WTC11 (cell line): ENCODE data around the gene SLITRK3. TPM values are rescaled to one million over a fixed set of nuclear protein-coding genes. Genes with fewer than 3 reads are reported as not detected.

ENCODE experiments used
- ATAC-seq: fragments of 200-7000 bp; cut with Tn5 transposase; 2 replicates; pipeline ENCODE4 v1.10.0; 2021; ENCODE audit warnings: mild to moderate bottlenecking, moderate library complexity
- CTCF ChIA-PET: fragments of 300-600 bp; sonication (Branson Sonifier 250); formaldehyde crosslinking; loops from one replicate; lab custom pipeline; 2021; ENCODE audit warnings: antibody characterized with exemption; lab: Charles Lee
- POLR2A ChIA-PET: fragments of 350-600 bp; sonication (Branson Sonifier 250); formaldehyde crosslinking; loops from one replicate; lab custom pipeline; 2021; ENCODE audit warnings: antibody characterized with exemption; lab: Charles Lee
- DNase-seq: peaks from one replicate; pipeline ENCODE4 v3.0.0; 2021; ENCODE audit warnings: low spot score
- H3K27ac Mint-ChIP-seq: 2 replicates; pipeline ENCODE4 v1.8.0; 2021; ENCODE audit warnings: mixed read lengths
- H3K27me3 Mint-ChIP-seq: 2 replicates; pipeline ENCODE4 v1.8.0; 2021; ENCODE audit warnings: low read depth, mild to moderate bottlenecking, moderate library complexity, mixed read lengths
- H3K36me3 Mint-ChIP-seq: 2 replicates; pipeline ENCODE4 v1.8.0; 2021; ENCODE audit warnings: mixed read lengths
- H3K4me1 Mint-ChIP-seq: 2 replicates; pipeline ENCODE4 v1.8.0; 2022; ENCODE audit warnings: mixed read lengths
- H3K4me3 Mint-ChIP-seq: 2 replicates; pipeline ENCODE4 v1.8.0; 2021; ENCODE audit warnings: mild to moderate bottlenecking, moderate library complexity, mixed read lengths
- H3K9me3 Mint-ChIP-seq: 2 replicates; pipeline ENCODE4 v1.8.0; 2021; ENCODE audit warnings: mixed read lengths
- AR ChIP-seq: fragments of 250-450 bp; sonication (Bioruptor Pico); IDR thresholded peaks from 2 replicates; pipeline ENCODE4 v1.9.0; 2021; ENCODE audit warnings: mild to moderate bottlenecking
- ATF2 ChIP-seq: sonication (generic); formaldehyde crosslinking; IDR thresholded peaks from 2 replicates; pipeline ENCODE4 v1.8.1; 2022; ENCODE audit warnings: low read depth, missing genetic modification reagents, borderline replicate concordance
- CREB1 ChIP-seq: sonication (generic); formaldehyde crosslinking; IDR thresholded peaks from 2 replicates; pipeline ENCODE4 v1.8.0; 2023; ENCODE audit warnings: mild to moderate bottlenecking, missing genetic modification reagents
- CREM ChIP-seq: sonication (generic); formaldehyde crosslinking; IDR thresholded peaks from 2 replicates; pipeline ENCODE4 v1.8.1; 2022; ENCODE audit warnings: mild to moderate bottlenecking, missing genetic modification reagents, moderate library complexity
- NFATC4 ChIP-seq: fragments of 250-450 bp; sonication (Bioruptor Pico); IDR thresholded peaks from 2 replicates; pipeline ENCODE4 v1.9.0; 2021; ENCODE audit warnings: mild to moderate bottlenecking
- NFE2L1 ChIP-seq: sonication (generic); formaldehyde crosslinking; IDR thresholded peaks from 2 replicates; pipeline ENCODE4 v1.8.1; 2023; ENCODE audit warnings: missing genetic modification reagents
- NR1H2 ChIP-seq: sonication (generic); formaldehyde crosslinking; IDR thresholded peaks from 2 replicates; pipeline ENCODE4 v1.9.0; 2021; ENCODE audit warnings: mild to moderate bottlenecking, moderate library complexity, missing genetic modification reagents
- NR3C1 ChIP-seq: sonication (generic); formaldehyde crosslinking; conservative IDR thresholded peaks from 2 replicates; pipeline ENCODE4 v1.8.1; 2023; ENCODE audit warnings: low read depth, mild to moderate bottlenecking, missing genetic modification reagents
- PRDM15 ChIP-seq: sonication (generic); formaldehyde crosslinking; IDR thresholded peaks from 2 replicates; pipeline ENCODE4 v1.8.0; 2022; ENCODE audit warnings: missing genetic modification reagents
- SOX15 ChIP-seq: fragments of 250-450 bp; sonication (Bioruptor Pico); IDR thresholded peaks from 2 replicates; pipeline ENCODE4 v1.9.0; 2021; ENCODE audit warnings: mild to moderate bottlenecking
- TCF7 ChIP-seq: sonication (generic); formaldehyde crosslinking; IDR thresholded peaks from 2 replicates; pipeline ENCODE4 v1.8.0; 2022; ENCODE audit warnings: mild to moderate bottlenecking, low read depth, missing genetic modification reagents, moderate library complexity
- TP53 ChIP-seq: sonication (generic); formaldehyde crosslinking; IDR thresholded peaks from 2 replicates; pipeline ENCODE4 v1.8.1; 2023; ENCODE audit warnings: mild to moderate bottlenecking, missing genetic modification reagents
- ZBTB21 ChIP-seq: sonication (generic); formaldehyde crosslinking; IDR thresholded peaks from 2 replicates; pipeline ENCODE4 v1.8.1; 2023; ENCODE audit warnings: mild to moderate bottlenecking, missing genetic modification reagents, borderline replicate concordance
- ZNF138 ChIP-seq: sonication (generic); formaldehyde crosslinking; conservative IDR thresholded peaks from 2 replicates; pipeline ENCODE4 v1.8.1; 2022; ENCODE audit warnings: mild to moderate bottlenecking, moderate library complexity, missing genetic modification reagents
- total RNA-seq: library from RNA; stranded (reverse); gene quantifications from 3 replicates; pipeline ENCODE4 v1.2.3, GENCODE V29; 2021
- TF ChIP-seq, protein P1 (sequence below): sonication (generic); formaldehyde crosslinking; IDR thresholded peaks from 2 replicates; pipeline ENCODE4 v1.8.1; 2023; ENCODE audit warnings: mild to moderate bottlenecking, missing genetic modification reagents
- TF ChIP-seq, protein P2 (sequence below): fragments of 250-450 bp; sonication (Bioruptor Pico); IDR thresholded peaks from 2 replicates; pipeline ENCODE4 v1.9.0; 2021; ENCODE audit warnings: mild to moderate bottlenecking, borderline replicate concordance
- TF ChIP-seq, protein P3 (sequence below): sonication (generic); formaldehyde crosslinking; IDR thresholded peaks from 2 replicates; pipeline ENCODE4 v1.8.0; 2023; ENCODE audit warnings: missing genetic modification reagents
- TF ChIP-seq, protein P4 (sequence below): fragments of 250-450 bp; sonication (Bioruptor Pico); IDR thresholded peaks from 2 replicates; pipeline ENCODE4 v1.8.0; 2021; ENCODE audit warnings: mild to moderate bottlenecking

Gene SLITRK3
- total RNA-seq, 1 experiment from 2014 or later = 4.4 TPM

GRCh38 chr3:165196577-165197480, 645 bp upstream of the SLITRK3 start (continued):
- TF ChIP-seq, protein P1, sequence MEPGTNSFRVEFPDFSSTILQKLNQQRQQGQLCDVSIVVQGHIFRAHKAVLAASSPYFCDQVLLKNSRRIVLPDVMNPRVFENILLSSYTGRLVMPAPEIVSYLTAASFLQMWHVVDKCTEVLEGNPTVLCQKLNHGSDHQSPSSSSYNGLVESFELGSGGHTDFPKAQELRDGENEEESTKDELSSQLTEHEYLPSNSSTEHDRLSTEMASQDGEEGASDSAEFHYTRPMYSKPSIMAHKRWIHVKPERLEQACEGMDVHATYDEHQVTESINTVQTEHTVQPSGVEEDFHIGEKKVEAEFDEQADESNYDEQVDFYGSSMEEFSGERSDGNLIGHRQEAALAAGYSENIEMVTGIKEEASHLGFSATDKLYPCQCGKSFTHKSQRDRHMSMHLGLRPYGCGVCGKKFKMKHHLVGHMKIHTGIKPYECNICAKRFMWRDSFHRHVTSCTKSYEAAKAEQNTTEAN (CRISPR knock-in tag) = no peak
- TF ChIP-seq, protein P2, sequence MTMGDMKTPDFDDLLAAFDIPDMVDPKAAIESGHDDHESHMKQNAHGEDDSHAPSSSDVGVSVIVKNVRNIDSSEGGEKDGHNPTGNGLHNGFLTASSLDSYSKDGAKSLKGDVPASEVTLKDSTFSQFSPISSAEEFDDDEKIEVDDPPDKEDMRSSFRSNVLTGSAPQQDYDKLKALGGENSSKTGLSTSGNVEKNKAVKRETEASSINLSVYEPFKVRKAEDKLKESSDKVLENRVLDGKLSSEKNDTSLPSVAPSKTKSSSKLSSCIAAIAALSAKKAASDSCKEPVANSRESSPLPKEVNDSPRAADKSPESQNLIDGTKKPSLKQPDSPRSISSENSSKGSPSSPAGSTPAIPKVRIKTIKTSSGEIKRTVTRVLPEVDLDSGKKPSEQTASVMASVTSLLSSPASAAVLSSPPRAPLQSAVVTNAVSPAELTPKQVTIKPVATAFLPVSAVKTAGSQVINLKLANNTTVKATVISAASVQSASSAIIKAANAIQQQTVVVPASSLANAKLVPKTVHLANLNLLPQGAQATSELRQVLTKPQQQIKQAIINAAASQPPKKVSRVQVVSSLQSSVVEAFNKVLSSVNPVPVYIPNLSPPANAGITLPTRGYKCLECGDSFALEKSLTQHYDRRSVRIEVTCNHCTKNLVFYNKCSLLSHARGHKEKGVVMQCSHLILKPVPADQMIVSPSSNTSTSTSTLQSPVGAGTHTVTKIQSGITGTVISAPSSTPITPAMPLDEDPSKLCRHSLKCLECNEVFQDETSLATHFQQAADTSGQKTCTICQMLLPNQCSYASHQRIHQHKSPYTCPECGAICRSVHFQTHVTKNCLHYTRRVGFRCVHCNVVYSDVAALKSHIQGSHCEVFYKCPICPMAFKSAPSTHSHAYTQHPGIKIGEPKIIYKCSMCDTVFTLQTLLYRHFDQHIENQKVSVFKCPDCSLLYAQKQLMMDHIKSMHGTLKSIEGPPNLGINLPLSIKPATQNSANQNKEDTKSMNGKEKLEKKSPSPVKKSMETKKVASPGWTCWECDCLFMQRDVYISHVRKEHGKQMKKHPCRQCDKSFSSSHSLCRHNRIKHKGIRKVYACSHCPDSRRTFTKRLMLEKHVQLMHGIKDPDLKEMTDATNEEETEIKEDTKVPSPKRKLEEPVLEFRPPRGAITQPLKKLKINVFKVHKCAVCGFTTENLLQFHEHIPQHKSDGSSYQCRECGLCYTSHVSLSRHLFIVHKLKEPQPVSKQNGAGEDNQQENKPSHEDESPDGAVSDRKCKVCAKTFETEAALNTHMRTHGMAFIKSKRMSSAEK (CRISPR knock-in tag) = no peak
- no peak for TF ChIP-seq SOX15 (CRISPR knock-in tag)
- TF ChIP-seq NFE2L1 = no peak
- TF ChIP-seq ZNF138 (CRISPR knock-in tag) = no peak

- DNase-seq = no peak
- Mint-ChIP-seq H3K36me3 (no peaks in the 10 kb centered on the region), H3K9me3 (no peaks in the 10 kb centered on the region), H3K4me3 (peak overlapping the region; percentile 86), H3K27ac (no peak overlapping the region), H3K27me3 (peaks cover 53% of the 10 kb centered on the region), H3K4me1 (peaks cover 27% of the 10 kb centered on the region)
- ChIA-PET CTCF (interaction anchor here (0.7 to 5.3 kb wide), 3 partner anchors 11 to 20 kb away, joined by 3 to 53 read pairs (median 3); no protein-coding TSS in a partner anchor), POLR2A (no interaction called here)
- peak; percentile 1 for ATAC-seq
- TF ChIP-seq PRDM15 (CRISPR knock-in tag) (no peak), NR3C1 (CRISPR knock-in tag) (no peak), TCF7 (CRISPR knock-in tag) (no peak), ATF2 (CRISPR knock-in tag) (no peak), AR (CRISPR knock-in tag) (no peak), CREM (CRISPR knock-in tag) (no peak), ZBTB21 (no peak), CREB1 (no peak), NFATC4 (CRISPR knock-in tag) (no peak), NR1H2 (CRISPR knock-in tag) (no peak), TP53 (CRISPR knock-in tag) (no peak)
- TF ChIP-seq, protein P3, sequence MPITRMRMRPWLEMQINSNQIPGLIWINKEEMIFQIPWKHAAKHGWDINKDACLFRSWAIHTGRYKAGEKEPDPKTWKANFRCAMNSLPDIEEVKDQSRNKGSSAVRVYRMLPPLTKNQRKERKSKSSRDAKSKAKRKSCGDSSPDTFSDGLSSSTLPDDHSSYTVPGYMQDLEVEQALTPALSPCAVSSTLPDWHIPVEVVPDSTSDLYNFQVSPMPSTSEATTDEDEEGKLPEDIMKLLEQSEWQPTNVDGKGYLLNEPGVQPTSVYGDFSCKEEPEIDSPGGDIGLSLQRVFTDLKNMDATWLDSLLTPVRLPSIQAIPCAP = no peak
- TF ChIP-seq, protein P4, sequence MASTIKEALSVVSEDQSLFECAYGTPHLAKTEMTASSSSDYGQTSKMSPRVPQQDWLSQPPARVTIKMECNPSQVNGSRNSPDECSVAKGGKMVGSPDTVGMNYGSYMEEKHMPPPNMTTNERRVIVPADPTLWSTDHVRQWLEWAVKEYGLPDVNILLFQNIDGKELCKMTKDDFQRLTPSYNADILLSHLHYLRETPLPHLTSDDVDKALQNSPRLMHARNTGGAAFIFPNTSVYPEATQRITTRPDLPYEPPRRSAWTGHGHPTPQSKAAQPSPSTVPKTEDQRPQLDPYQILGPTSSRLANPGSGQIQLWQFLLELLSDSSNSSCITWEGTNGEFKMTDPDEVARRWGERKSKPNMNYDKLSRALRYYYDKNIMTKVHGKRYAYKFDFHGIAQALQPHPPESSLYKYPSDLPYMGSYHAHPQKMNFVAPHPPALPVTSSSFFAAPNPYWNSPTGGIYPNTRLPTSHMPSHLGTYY = no peak
These were observed 944 bp downstream of the SLITRK3 start for GRCh38 chr3:165195241-165195639.
